MCF 10A (cell line): Measurements from ENCODE around the gene CNOT8. TPM values are rescaled to one million over a fixed set of nuclear protein-coding genes. Genes with fewer than 3 reads are reported as not detected.
"Not testable (repeated sequence)": the region's sequence is repeated elsewhere in the genome, so short reads cannot be mapped to it uniquely, and the experiment has no call there.

Source experiments
- BruUV-seq: library from RNA; stranded (reverse); fragments of 400-500 nt; replicated peaks from 2 replicates; lab custom pipeline; 2021; lab: Mats Ljungman, UMichigan
- CTCF ChIA-PET: fragments of 300-600 bp; sonication (Branson Sonifier 250); formaldehyde crosslinking; extraction: SDS; loops from one replicate; lab custom pipeline; 2021; ENCODE audit warnings: antibody characterized with exemption, inconsistent platforms; lab: Yijun Ruan, JAX
- POLR2A ChIA-PET: fragments of 300-600, 350-650 bp; sonication (Branson Sonifier 250); formaldehyde crosslinking; extraction: SDS; loops from one replicate; lab custom pipeline; 2020; ENCODE audit warnings: antibody characterized with exemption, inconsistent platforms; lab: Yijun Ruan, JAX
- DNase-seq: peaks from one replicate; pipeline ENCODE4 v3.0.0-alpha.2; 2018; ENCODE audit not compliant: unreplicated experiment
- H3K27ac Mint-ChIP-seq: one replicate; pipeline ENCODE4 v1.8.0; 2022; ENCODE audit warnings: mild to moderate bottlenecking, low read depth, mixed read lengths; ENCODE audit not compliant: unreplicated experiment
- H3K27me3 Mint-ChIP-seq: one replicate; pipeline ENCODE4 v1.8.0; 2022; ENCODE audit warnings: mixed read lengths; ENCODE audit not compliant: insufficient read depth, unreplicated experiment
- H3K36me3 Mint-ChIP-seq: one replicate; pipeline ENCODE4 v1.8.0; 2022; ENCODE audit warnings: mild to moderate bottlenecking, moderate library complexity, mixed read lengths; ENCODE audit not compliant: insufficient read depth, unreplicated experiment
- H3K4me1 Mint-ChIP-seq: one replicate; pipeline ENCODE4 v1.8.0; 2022; ENCODE audit warnings: mixed read lengths; ENCODE audit not compliant: insufficient read depth, unreplicated experiment
- H3K4me3 Mint-ChIP-seq: one replicate; pipeline ENCODE4 v1.8.0; 2022; ENCODE audit warnings: mild to moderate bottlenecking, moderate library complexity, mixed read lengths; ENCODE audit not compliant: unreplicated experiment
- H3K9me3 Mint-ChIP-seq: one replicate; pipeline ENCODE4 v1.8.0; 2022; ENCODE audit warnings: mixed read lengths; ENCODE audit not compliant: unreplicated experiment
- CTCF ChIP-seq: fragments of 200-600 bp; IDR thresholded peaks from one replicate; pipeline ENCODE4 v1.8.0; 2022; ENCODE audit warnings: antibody characterized with exemption, mild to moderate bottlenecking; ENCODE audit not compliant: unreplicated experiment
- intact Hi-C: fragments of 100-400 bp; cut with micrococcal nuclease; formaldehyde crosslinking; loops from 2 replicates; pipeline ENCODE4 v1.14.1; 2022
- total RNA-seq: library from RNA; stranded (reverse); gene quantifications from 2 replicates; pipeline ENCODE4 v1.2.3, GENCODE V29; 2022

The CNOT8 gene
- total RNA-seq, 1 experiment from 2014 or later, result 52.3 TPM

GRCh38 chr5:154901276-154901675 lies 42.8 kb downstream of the CNOT8 start:
- ChIA-PET POLR2A (interaction anchor here (0.8 to 1.7 kb wide), 2 partner anchors 9 to 36 kb away, joined by 3 to 5 read pairs; partner anchors contain the start of gene GEMIN5), CTCF (interaction anchor here (0.8 to 1.5 kb wide), 5 partner anchors 19 to 1319 kb away, joined by 3 to 4 read pairs (median 3); no protein-coding TSS in a partner anchor)
- no peaks in the 10 kb centered on the region for H3K4me1 Mint-ChIP-seq
- H3K27ac Mint-ChIP-seq, result no peak overlapping the region
- TF ChIP-seq CTCF, result no peak
- intact Hi-C loops, result loop anchor here (10.0 kb wide), 1 partner anchor 246 kb away; no protein-coding TSS in a partner anchor
- DNase-seq, result no peak
- H3K4me3 Mint-ChIP-seq, result no peak overlapping the region
- no TSS peak for BruUV-seq
- peaks cover 93% of the 10 kb centered on the region for H3K36me3 Mint-ChIP-seq
- H3K27me3 Mint-ChIP-seq, result no peaks in the 10 kb centered on the region
- H3K9me3 Mint-ChIP-seq, result no peaks in the 10 kb centered on the region

GRCh38 chr5:154901913-154902312 lies 43.5 kb downstream of the CNOT8 start:
- peaks cover 93% of the 10 kb centered on the region for H3K36me3 Mint-ChIP-seq
- intact Hi-C loops, result loop anchor here (10.0 kb wide), 1 partner anchor 247 kb away; no protein-coding TSS in a partner anchor
- H3K4me1 Mint-ChIP-seq, result no peaks in the 10 kb centered on the region
- no peaks in the 10 kb centered on the region for H3K27me3 Mint-ChIP-seq
- DNase-seq, result no peak
- H3K4me3 Mint-ChIP-seq, result no peak overlapping the region
- H3K27ac Mint-ChIP-seq, result no peak overlapping the region
- no peak for TF ChIP-seq CTCF
- no TSS peak for BruUV-seq
- H3K9me3 Mint-ChIP-seq, result no peaks in the 10 kb centered on the region
- CTCF ChIA-PET, result interaction anchor here (0.9 to 1.5 kb wide), 5 partner anchors 10 to 436 kb away, joined by 3 to 4 read pairs (median 3); no protein-coding TSS in a partner anchor
- POLR2A ChIA-PET, result interaction anchor here (1.7 to 1.8 kb wide), 2 partner anchors 9 to 21 kb away, joined by 5 to 8 read pairs; no protein-coding TSS in a partner anchor

- H3K4me1 Mint-ChIP-seq, H3K27me3 Mint-ChIP-seq, H3K9me3 Mint-ChIP-seq, DNase-seq, H3K27ac Mint-ChIP-seq, BruUV-seq, H3K4me3 Mint-ChIP-seq: not testable (repeated sequence)
- peaks cover 93% of the 10 kb centered on the region for H3K36me3 Mint-ChIP-seq
- intact Hi-C loops, result loop anchor here (10.0 kb wide), 1 partner anchor 251 kb away; no protein-coding TSS in a partner anchor
- POLR2A ChIA-PET, result interaction anchor here (0.7 to 1.8 kb wide), 2 partner anchors 12 to 20 kb away, joined by 3 to 5 read pairs; no protein-coding TSS in a partner anchor
- CTCF ChIA-PET, result interaction anchor here (1.0 kb wide), 1 partner anchor 11 kb away, joined by 5 read pairs; no protein-coding TSS in a partner anchor
Observed at GRCh38 chr5:154905601-154906000, 47.2 kb downstream of the CNOT8 start.

- DNase-seq, result no peak
- H3K4me3 Mint-ChIP-seq, result no peak overlapping the region
- no peaks in the 10 kb centered on the region for H3K9me3 Mint-ChIP-seq
- no peaks in the 10 kb centered on the region for H3K4me1 Mint-ChIP-seq
- ChIA-PET CTCF (interaction anchor here (0.5 to 1.0 kb wide), 4 partner anchors 10 to 372 kb away, joined by 3 to 5 read pairs (median 3); no protein-coding TSS in a partner anchor), POLR2A (interaction anchor here (0.5 to 2.4 kb wide), 9 partner anchors 10 to 98 kb away, joined by 3 to 8 read pairs (median 4); partner anchors contain the start of genes CNOT8 and GEMIN5)
- intact Hi-C loops, result no loop called here
- no peaks in the 10 kb centered on the region for H3K27me3 Mint-ChIP-seq
- TF ChIP-seq CTCF, result no peak
- BruUV-seq, result no TSS peak
- H3K27ac Mint-ChIP-seq, result no peak overlapping the region
- H3K36me3 Mint-ChIP-seq, result peaks cover 90% of the 10 kb centered on the region
Observed at GRCh38 chr5:154916874-154917273, 58.4 kb downstream of the CNOT8 start.
